A549 (cell line): ENCODE data around the gene TAF1. TPM values are rescaled to one million over a fixed set of nuclear protein-coding genes. Genes with fewer than 3 reads are reported as not detected.

Experiments
- ATAC-seq, 2 experiments: fragments of 200-7000 bp in 1 of 2; fragments of >200 bp in 1 of 2; cut with Nextera tagmentation in 1 of 2; cut with Tn5 transposase in 1 of 2; 3 replicates each; pipeline versions ENCODE4 v1.8.0 to v1.9.1; 2018 to 2020; ENCODE audit warnings: mild to moderate bottlenecking in 1 of 2, moderate library complexity in 1 of 2
- CTCF ChIA-PET: fragments of 300-600 bp; sonication (Branson Sonifier 250); formaldehyde crosslinking; extraction: SDS; loops from one replicate; lab custom pipeline; 2021; ENCODE audit warnings: antibody characterized with exemption, inconsistent platforms; lab: Yijun Ruan, JAX
- POLR2A ChIA-PET: fragments of 350-600 bp; formaldehyde crosslinking; extraction: SDS; loops from one replicate; lab custom pipeline; 2021; ENCODE audit warnings: antibody characterized with exemption, inconsistent platforms; lab: Yijun Ruan, JAX
- DNase-seq, 2 experiments: peaks; one replicate each; pipeline versions ENCODE4 v3.0.0 to v3.0.0-alpha.2; 2011 to 2016; ENCODE audit warnings: low read depth in 1 of 2, low spot score in 1 of 2
- FAIRE-seq: peaks from 2 replicates; lab custom pipeline; 2011; peaks lifted over from hg19 to GRCh38; lab: Jason Lieb, UNC
- H3K27ac ChIP-seq, 2 experiments: fragments of >200 bp; sonication (Bioruptor Twin); formaldehyde crosslinking; 3 replicates each; pipeline ENCODE4 v1.5.1; 2016 to 2017
- H3K4me1 ChIP-seq: fragments of >200 bp; sonication (Bioruptor Twin); formaldehyde crosslinking; 3 replicates; pipeline ENCODE4 v1.6.1; 2016
- H3K4me2 ChIP-seq: fragments of >200 bp; sonication (Bioruptor Twin); formaldehyde crosslinking; 3 replicates; pipeline ENCODE4 v1.6.1; 2016
- H3K4me3 ChIP-seq: fragments of >200 bp; sonication (Bioruptor Twin); formaldehyde crosslinking; 3 replicates; pipeline ENCODE4 v1.5.1; 2016
- H3K9me3 ChIP-seq: fragments of >200 bp; sonication (Bioruptor Twin); formaldehyde crosslinking; 3 replicates; pipeline ENCODE4 v1.6.1; 2016
- CBX8 ChIP-seq: fragments of 200-600 bp; sonication (generic); IDR thresholded peaks from 2 replicates; pipeline ENCODE4 v1.6.1; 2016
- EP300 ChIP-seq, 2 experiments: fragments of >200 bp; sonication (Bioruptor Twin); formaldehyde crosslinking; IDR thresholded peaks; 2 replicates in 1 of 2; 3 replicates in 1 of 2; pipeline ENCODE4 v1.6.1; 2016 to 2017
- ESRRA ChIP-seq: fragments of 150-350 bp; IDR thresholded peaks from 2 replicates; pipeline ENCODE4 v1.6.1; 2014; ENCODE audit warnings: mild to moderate bottlenecking, low read length, borderline replicate concordance
- FOSB ChIP-seq: fragments of 250-450 bp; sonication (Bioruptor Pico); IDR thresholded peaks from 2 replicates; pipeline ENCODE4 v1.5.0; 2020; ENCODE audit warnings: mild to moderate bottlenecking, moderate library complexity
- HEYL ChIP-seq: fragments of 250-450 bp; sonication (Bioruptor Pico); IDR thresholded peaks from 2 replicates; pipeline ENCODE4 v1.8.0; 2021; ENCODE audit warnings: mild to moderate bottlenecking, moderate library complexity
- HOXB13 ChIP-seq: fragments of 250-450 bp; sonication (Bioruptor Pico); IDR thresholded peaks from 2 replicates; pipeline ENCODE4 v1.5.0; 2020; ENCODE audit warnings: low read depth, mild to moderate bottlenecking, moderate library complexity
- JUNB ChIP-seq: fragments of >200 bp; sonication (Bioruptor Twin); formaldehyde crosslinking; IDR thresholded peaks from 2 replicates; pipeline ENCODE4 v1.6.1; 2016
- MYC ChIP-seq: IDR thresholded peaks from 2 replicates; pipeline ENCODE4 v1.6.1; 2012; ENCODE audit warnings: mild to moderate bottlenecking, inconsistent platforms, low read length, improper control_type of control experiment, borderline replicate concordance
- NR3C1 ChIP-seq: fragments of >200 bp; sonication (Bioruptor Twin); formaldehyde crosslinking; IDR thresholded peaks from 3 replicates; pipeline ENCODE4 v1.6.1; 2017
- RAD21 ChIP-seq, 2 experiments: fragments of >200 bp in 1 of 2; sonication (Bioruptor Twin) in 1 of 2; formaldehyde crosslinking in 1 of 2; IDR thresholded peaks in 1 of 2; conservative IDR thresholded peaks in 1 of 2; 2 replicates in 1 of 2; 3 replicates in 1 of 2; pipeline ENCODE4 v1.6.1; 2012 to 2018; ENCODE audit warnings: inconsistent platforms in 1 of 2
- SREBF2 ChIP-seq: fragments of 450-650 bp; IDR thresholded peaks from 2 replicates; pipeline ENCODE4 v1.6.1; 2014; ENCODE audit warnings: mild to moderate bottlenecking, moderate library complexity
- ZC3H11A ChIP-seq: fragments of 450-650 bp; IDR thresholded peaks from 2 replicates; pipeline ENCODE4 v1.6.1; 2014; ENCODE audit warnings: antibody characterized with exemption, mild to moderate bottlenecking
- ZSCAN20 ChIP-seq: fragments of 250-450 bp; sonication (Bioruptor Pico); IDR thresholded peaks from 2 replicates; pipeline ENCODE4 v1.8.0; 2022; ENCODE audit warnings: mild to moderate bottlenecking, moderate library complexity
- WGBS: methylation state at CpG from one replicate; pipeline ENCODE4 v1.1.6; 2017; ENCODE audit errors: missing lambda C conversion rate; 5-methylcytosine and 5-hydroxymethylcytosine counted together
- polyA plus RNA-seq, 4 experiments: library from polyadenylated mRNA; depleted of rRNA in 3 of 4; stranded (reverse); fragments of >200 nt; fragmentation: RNase III in 1 of 4; extraction: RNeasy Plus Mini Kit Qiagen cat#74134 plus additional on column Dnase treatment in 1 of 4; gene quantifications; 2 replicates in 3 of 4; 3 replicates in 1 of 4; pipeline ENCODE4 v1.2.3, GENCODE V29; 2011 to 2017
- small RNA-seq, 6 experiments: library from RNA; depleted of rRNA; stranded (forward); fragments of <200 nt; gene quantifications; one replicate each; pipeline ENCODE3, GENCODE V24; 2012
- TF ChIP-seq, protein P1 (sequence below): fragments of 450-650 bp; IDR thresholded peaks from 2 replicates; pipeline ENCODE4 v1.6.1; 2014; ENCODE audit warnings: antibody characterized with exemption
- TF ChIP-seq, protein P2 (sequence below): fragments of 250-450 bp; sonication (Bioruptor Pico); IDR thresholded peaks from 2 replicates; pipeline ENCODE4 v1.5.0; 2020; ENCODE audit warnings: low read depth, mild to moderate bottlenecking, moderate library complexity

Gene TAF1
- polyA plus RNA-seq, 2 of the 4 experiments (the other 2 are of a cell fraction), result 21.1 to 31.3 TPM

DNA sequence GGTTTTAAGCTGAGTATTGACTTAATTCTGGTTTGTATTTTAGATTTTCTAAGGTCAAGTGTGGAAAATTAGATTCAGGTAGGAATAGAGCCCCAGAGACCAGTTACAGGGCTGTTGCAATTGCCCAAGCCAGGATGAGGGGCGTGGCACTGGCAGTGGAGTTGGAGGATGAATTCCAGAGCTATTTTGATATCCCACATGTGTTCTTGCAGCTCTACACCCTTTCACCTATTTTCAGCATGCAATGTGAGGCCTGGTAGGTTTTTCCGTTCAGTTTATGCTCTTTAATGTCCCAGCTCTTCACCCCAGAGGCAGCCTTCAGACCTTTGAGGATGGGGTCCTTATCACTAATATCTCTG is 148.9 kb downstream of the TAF1 start:
- ATAC-seq, result no peak; a peak in 1 of 6 replicates
- no peaks in the 10 kb centered on the region for H3K9me3 ChIP-seq
- H3K4me2 ChIP-seq, result no peak overlapping the region
- WGBS, result 53% methylated on average over 2 of the region's 2 CpGs
- H3K27ac ChIP-seq, result no peak overlapping the region
- H3K4me3 ChIP-seq, result no peak overlapping the region
- H3K4me1 ChIP-seq, result no peaks in the 10 kb centered on the region
- DNase-seq, result no peak
- ChIA-PET CTCF (no interaction called here), POLR2A (interaction anchor here (0.6 to 0.8 kb wide), 2 partner anchors 9 to 19 kb away, joined by 3 read pairs; no protein-coding TSS in a partner anchor)
- TF ChIP-seq ESRRA (no peak), JUNB (no peak), FOSB (CRISPR knock-in tag) (no peak), SREBF2 (no peak), CBX8 (no peak), ZC3H11A (no peak), HOXB13 (CRISPR knock-in tag) (no peak), NR3C1 (no peak), EP300 (IDR thresholded peaks at IDR 0.05) (no peak), HEYL (CRISPR knock-in tag) (no peak), ZSCAN20 (CRISPR knock-in tag) (no peak), MYC (no peak), RAD21 (conservative IDR thresholded peaks at IDR 0.05 in 1 of 2, IDR thresholded peaks at IDR 0.05 in 1 of 2) (no peak)
- TF ChIP-seq, protein P1, sequence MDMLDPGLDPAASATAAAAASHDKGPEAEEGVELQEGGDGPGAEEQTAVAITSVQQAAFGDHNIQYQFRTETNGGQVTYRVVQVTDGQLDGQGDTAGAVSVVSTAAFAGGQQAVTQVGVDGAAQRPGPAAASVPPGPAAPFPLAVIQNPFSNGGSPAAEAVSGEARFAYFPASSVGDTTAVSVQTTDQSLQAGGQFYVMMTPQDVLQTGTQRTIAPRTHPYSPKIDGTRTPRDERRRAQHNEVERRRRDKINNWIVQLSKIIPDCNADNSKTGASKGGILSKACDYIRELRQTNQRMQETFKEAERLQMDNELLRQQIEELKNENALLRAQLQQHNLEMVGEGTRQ, result no peak
- TF ChIP-seq, protein P2, sequence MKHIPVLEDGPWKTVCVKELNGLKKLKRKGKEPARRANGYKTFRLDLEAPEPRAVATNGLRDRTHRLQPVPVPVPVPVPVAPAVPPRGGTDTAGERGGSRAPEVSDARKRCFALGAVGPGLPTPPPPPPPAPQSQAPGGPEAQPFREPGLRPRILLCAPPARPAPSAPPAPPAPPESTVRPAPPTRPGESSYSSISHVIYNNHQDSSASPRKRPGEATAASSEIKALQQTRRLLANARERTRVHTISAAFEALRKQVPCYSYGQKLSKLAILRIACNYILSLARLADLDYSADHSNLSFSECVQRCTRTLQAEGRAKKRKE (CRISPR knock-in tag), result no peak
- TF ChIP-seq, all 56 proteins: peak for 0
- FAIRE-seq, result no peak

Small RNAs within 50 kb of the gene (small RNA-seq; reads per million reads assigned to genes)
- gene AL590762.4, result 0 reads per million in 6 experiments
- 0 reads per million in 6 experiments for gene RF00019

Other genes starting within 250 kb of the TAF1 start
- gene MED12, start 247.8 kb upstream of the TAF1 start, polyA plus RNA-seq (2011; rRNA removed), result 12.6 and 35.0 TPM in 2 replicates
- gene MED12, start 247.8 kb upstream of the TAF1 start, polyA plus RNA-seq (2017; fragmentation: RNase III; extraction: RNeasy Plus Mini Kit Qiagen cat#74134 plus additional on column Dnase treatment), result 13.5 to 15.4 TPM (median 14.4 TPM) in 3 replicates
- gene NLGN3, start 221.5 kb upstream of the TAF1 start, polyA plus RNA-seq (2011; rRNA removed), result 1.00 and 1.7 TPM in 2 replicates
- 0.60 to 0.84 TPM (median 0.82 TPM) in 3 replicates for gene NLGN3, start 221.5 kb upstream of the TAF1 start, polyA plus RNA-seq (2017; fragmentation: RNase III; extraction: RNeasy Plus Mini Kit Qiagen cat#74134 plus additional on column Dnase treatment)
- gene GJB1, start 143.1 kb upstream of the TAF1 start, polyA plus RNA-seq (2011; rRNA removed), result 0.39 and 0.67 TPM in 2 replicates
- 0.10 to 0.15 TPM (median 0.13 TPM) in 3 replicates for gene GJB1, start 143.1 kb upstream of the TAF1 start, polyA plus RNA-seq (2017; fragmentation: RNase III; extraction: RNeasy Plus Mini Kit Qiagen cat#74134 plus additional on column Dnase treatment)
- gene ZMYM3, start 112.2 kb upstream of the TAF1 start, polyA plus RNA-seq (2011; rRNA removed), result 18.8 and 23.2 TPM in 2 replicates
- 16.5 to 22.0 TPM (median 19.1 TPM) in 3 replicates for gene ZMYM3, start 112.2 kb upstream of the TAF1 start, polyA plus RNA-seq (2017; fragmentation: RNase III; extraction: RNeasy Plus Mini Kit Qiagen cat#74134 plus additional on column Dnase treatment)
- 362 and 631 TPM in 2 replicates for gene NONO, start 82.7 kb upstream of the TAF1 start, polyA plus RNA-seq (2011; rRNA removed)
- 384 to 405 TPM (median 403 TPM) in 3 replicates for gene NONO, start 82.7 kb upstream of the TAF1 start, polyA plus RNA-seq (2017; fragmentation: RNase III; extraction: RNeasy Plus Mini Kit Qiagen cat#74134 plus additional on column Dnase treatment)
- 3.1 and 3.6 TPM in 2 replicates for gene ITGB1BP2, start 64.6 kb upstream of the TAF1 start, polyA plus RNA-seq (2011; rRNA removed)
- gene ITGB1BP2, start 64.6 kb upstream of the TAF1 start, polyA plus RNA-seq (2017; fragmentation: RNase III; extraction: RNeasy Plus Mini Kit Qiagen cat#74134 plus additional on column Dnase treatment), result 1.4 to 2.4 TPM (median 2.0 TPM) in 3 replicates
- gene OGT, start 166.7 kb downstream of the TAF1 start, polyA plus RNA-seq (2011; rRNA removed), result 290 and 300 TPM in 2 replicates
- gene OGT, start 166.7 kb downstream of the TAF1 start, polyA plus RNA-seq (2017; fragmentation: RNase III; extraction: RNeasy Plus Mini Kit Qiagen cat#74134 plus additional on column Dnase treatment), result 42.7 to 47.8 TPM (median 47.3 TPM) in 3 replicates
- 1.5 and 1.7 TPM in 2 replicates for gene GCNA, start 212.1 kb downstream of the TAF1 start, polyA plus RNA-seq (2011; rRNA removed)
- gene GCNA, start 212.1 kb downstream of the TAF1 start, polyA plus RNA-seq (2017; fragmentation: RNase III; extraction: RNeasy Plus Mini Kit Qiagen cat#74134 plus additional on column Dnase treatment), result 1.4 to 1.6 TPM (median 1.6 TPM) in 3 replicates